ENCODE measurements around the gene NEUROG3.
"Not testable (repeated sequence)": the region's sequence is repeated elsewhere in the genome, so short reads cannot be mapped to it uniquely, and the experiment has no call there.

NEUROG3 gene

GRCh38 chr10:69537449-69537848 lies 35.8 kb downstream of the NEUROG3 start:
- CTCF ChIA-PET: no interaction called here
- TF ChIP-seq CTCF (IDR thresholded peaks at IDR 0.05; ENCODE audit: insufficient read depth, low read length, missing control alignments): no peak
- POLR2A ChIA-PET: no interaction called here

DNA sequence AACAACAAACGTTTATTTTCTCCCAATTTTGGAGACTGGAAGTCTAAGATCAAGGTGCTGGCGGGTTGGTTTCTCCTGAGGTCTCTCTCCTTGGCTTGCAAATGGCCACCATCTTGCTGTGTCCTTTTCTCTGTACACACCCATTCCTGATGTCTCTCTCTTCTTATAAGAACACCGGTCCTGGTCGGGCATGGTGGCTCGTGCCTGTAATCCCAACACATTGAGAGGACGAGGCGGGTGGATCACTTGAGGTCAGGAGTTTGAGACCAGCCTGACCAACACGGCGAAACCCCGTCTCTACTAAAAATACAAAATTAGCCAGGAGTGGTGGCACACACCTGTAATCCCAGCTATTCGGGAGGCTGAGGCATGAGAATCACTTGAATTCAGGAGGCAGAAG lies 36.7 kb downstream of the NEUROG3 start:
- H3K4me3 ChIP-seq (ENCODE audit: low read depth, low read length); DNase-seq (ENCODE audit: low read depth, low spot score); CTCF ChIA-PET; POLR2A ChIA-PET: not testable (repeated sequence)

More at GRCh38 chr10:69537449-69537848, 35.8 kb downstream of the NEUROG3 start:
- H3K4me3 ChIP-seq (ENCODE audit: low read depth, low read length): no peak overlapping the region
- DNase-seq (ENCODE audit: low read depth, low spot score): no peak

DNA sequence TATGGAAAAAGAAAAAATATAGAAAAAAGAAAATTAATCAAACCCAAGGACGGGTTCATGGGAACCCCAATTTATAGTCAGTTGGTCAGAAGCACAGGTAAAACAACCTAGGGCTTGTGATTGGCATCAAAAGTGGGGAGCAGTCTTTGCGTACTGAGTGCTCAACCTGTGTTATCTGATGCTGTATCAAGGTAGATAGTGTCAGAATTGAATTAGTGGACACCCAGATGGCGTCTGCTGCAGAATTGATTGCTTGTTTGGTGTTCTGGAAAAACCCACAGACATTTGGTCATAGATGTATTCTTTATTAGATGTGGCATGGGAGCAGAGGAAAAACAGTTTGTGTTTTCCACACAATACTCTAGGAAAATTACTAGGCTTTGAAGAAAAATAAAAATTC lies 39.6 kb downstream of the NEUROG3 start:
- CTCF ChIA-PET: no interaction called here
- no peak for TF ChIP-seq CTCF (IDR thresholded peaks at IDR 0.05; ENCODE audit: insufficient read depth, low read length, missing control alignments)
- POLR2A ChIA-PET: no interaction called here

DNA sequence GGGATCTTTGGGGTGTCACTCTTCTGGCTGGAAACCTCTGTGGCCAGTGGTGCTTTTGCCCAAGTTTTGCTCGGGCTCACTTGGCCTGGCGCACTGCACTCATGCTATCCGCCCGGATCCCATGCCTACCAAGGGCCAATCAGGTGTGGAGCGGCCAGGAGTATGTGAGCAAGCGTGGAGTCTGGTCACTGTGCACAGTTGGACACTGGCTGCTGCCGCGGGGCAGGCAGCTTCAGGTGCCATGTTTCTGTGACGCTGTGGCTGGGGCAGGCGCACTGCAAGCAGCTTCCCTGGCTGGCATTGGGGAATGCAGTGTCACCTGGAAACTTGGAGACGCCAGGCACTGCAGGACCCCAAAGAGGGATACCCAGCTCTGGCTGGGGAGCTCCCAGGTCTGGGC lies 45.3 kb downstream of the NEUROG3 start:
- H3K4me3 ChIP-seq (ENCODE audit: low read depth, low read length): no peak overlapping the region
- ChIA-PET CTCF (interaction anchor here (1.0 to 1.2 kb wide), 2 partner anchors 20 to 109 kb away, joined by 3 to 4 read pairs; no protein-coding TSS in a partner anchor), POLR2A (no interaction called here)
- no peak for DNase-seq (ENCODE audit: low read depth, low spot score)
- TF ChIP-seq CTCF (IDR thresholded peaks at IDR 0.05; ENCODE audit: insufficient read depth, low read length, missing control alignments): no peak

More for the DNA sequence above, 39.6 kb downstream of the NEUROG3 start:
- no peak for DNase-seq (ENCODE audit: low read depth, low spot score)
- no peak overlapping the region for H3K4me3 ChIP-seq (ENCODE audit: low read depth, low read length)
